Fibroblast of lung (primary cell): Measurements from ENCODE around the gene TNK1. TPM values are rescaled to one million over a fixed set of nuclear protein-coding genes. Genes with fewer than 3 reads are reported as not detected.

Experiments used
- DNase-seq, 2 donors: peaks; one replicate each; pipeline versions ENCODE4 v3.0.0 to v3.0.0-alpha.2; 2010; ENCODE audit warnings: low read depth in 2 of 2
- H2AFZ ChIP-seq: 2 replicates; pipeline ENCODE4 v1.5.1; 2012; ENCODE audit warnings: low read length, control low read depth, inconsistent platforms
- H3K27ac ChIP-seq: 2 replicates; pipeline ENCODE4 v1.5.1; 2011; ENCODE audit warnings: low read length, control low read depth; ENCODE audit not compliant: insufficient read depth
- H3K27me3 ChIP-seq: 2 replicates; pipeline ENCODE4 v1.5.1; 2011; ENCODE audit warnings: mild to moderate bottlenecking, low read length; ENCODE audit not compliant: control insufficient read depth, insufficient read depth
- H3K36me3 ChIP-seq: 2 replicates; pipeline ENCODE4 v1.5.1; 2011; ENCODE audit warnings: low read length; ENCODE audit not compliant: control insufficient read depth, insufficient read depth
- H3K4me1 ChIP-seq: 2 replicates; pipeline ENCODE4 v1.5.1; 2011; ENCODE audit warnings: low read length; ENCODE audit not compliant: control insufficient read depth, insufficient read depth; ENCODE audit errors: extremely low read depth
- H3K4me2 ChIP-seq: 2 replicates; pipeline ENCODE4 v1.5.1; 2011; ENCODE audit warnings: low read length, control low read depth; ENCODE audit not compliant: insufficient read depth; ENCODE audit errors: extremely low read depth
- H3K4me3 ChIP-seq, 4 experiments: fragments of 200-600 bp in 1 of 4; sonication (generic) in 1 of 4; replicated peaks in 1 of 4; 2 replicates each; pipeline ENCODE4 v1.5.1; 2011 to 2016; ENCODE audit warnings: low read length in 4 of 4, low read depth in 3 of 4, mild to moderate bottlenecking in 3 of 4, control low read depth in 2 of 4, inconsistent platforms in 1 of 4, mixed read lengths in 1 of 4; ENCODE audit not compliant: insufficient read depth in 1 of 4; ENCODE audit errors: control extremely low read depth in 1 of 4
- H3K79me2 ChIP-seq: 2 replicates; pipeline ENCODE4 v1.5.1; 2012; ENCODE audit warnings: mild to moderate bottlenecking, low read length, inconsistent platforms; ENCODE audit not compliant: control insufficient read depth, insufficient read depth
- H3K9ac ChIP-seq: 2 replicates; pipeline ENCODE4 v1.5.1; 2011; ENCODE audit warnings: mild to moderate bottlenecking, low read length, control low read depth; ENCODE audit not compliant: insufficient read depth
- H3K9me3 ChIP-seq: 2 replicates; pipeline ENCODE4 v1.5.1; 2012; ENCODE audit warnings: low read depth, low read length; ENCODE audit not compliant: control insufficient read depth, insufficient read depth
- H4K20me1 ChIP-seq: 2 replicates; pipeline ENCODE4 v1.5.1; 2011; ENCODE audit warnings: low read length; ENCODE audit not compliant: control insufficient read depth, insufficient read depth; ENCODE audit errors: extremely low read depth
- EZH2 ChIP-seq: IDR thresholded peaks from 2 replicates; pipeline ENCODE4 v1.5.1; 2012; ENCODE audit warnings: low read length, control low read depth, mild to moderate bottlenecking; ENCODE audit errors: missing control alignments
- polyA plus RNA-seq, 2 donors: library from polyadenylated mRNA; depleted of rRNA in 1 of 2; stranded (reverse) in 1 of 2; unstranded in 1 of 2; fragments of >200 nt; gene quantifications; 2 replicates each; pipeline ENCODE4 v1.2.1, GENCODE V29; 2011 to 2012; ENCODE audit warnings: missing spikeins in 1 of 2
- total RNA-seq: library from RNA; depleted of rRNA; stranded (reverse); fragments of >200 nt; gene quantifications from 2 replicates; pipeline ENCODE4 v1.2.1, GENCODE V29; 2014
- TF ChIP-seq, protein P1 (sequence below), 2 donors: IDR thresholded peaks in 1 of 2; conservative IDR thresholded peaks in 1 of 2; 1 replicate in 1 of 2; 2 replicates in 1 of 2; pipeline ENCODE4 v1.5.1; 2011 to 2012; ENCODE audit warnings: low read length in 2 of 2, control low read depth in 1 of 2, inconsistent platforms in 1 of 2, low read depth in 1 of 2, mild to moderate bottlenecking in 1 of 2

The TNK1 gene
- total and polyA plus RNA-seq, 2 donors (not counting 1 experiment from before 2014, with no cell fraction given): 0.15 to 0.66 TPM

DNA sequence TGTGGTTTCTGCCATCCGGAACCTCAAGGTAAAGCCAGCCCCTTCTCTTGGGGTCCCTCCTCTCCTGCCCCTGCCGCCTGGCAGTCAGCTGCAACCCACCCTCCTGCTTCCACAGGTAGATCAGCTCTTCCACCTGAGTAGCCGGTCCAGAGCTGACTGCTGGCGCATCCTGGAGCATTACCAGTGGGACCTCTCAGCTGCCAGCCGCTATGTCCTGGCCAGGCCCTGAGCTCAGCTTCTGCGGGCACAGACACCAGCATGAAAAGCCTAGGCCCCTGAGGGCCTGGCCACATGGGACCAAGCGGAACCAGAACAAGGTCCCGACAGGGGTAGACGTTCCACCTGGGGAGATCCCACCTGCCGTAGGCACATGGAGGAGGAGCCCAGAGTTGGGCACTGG lies 8.0 kb downstream of the TNK1 start:
- no peaks in the 10 kb centered on the region for H3K27me3 ChIP-seq
- H3K36me3 ChIP-seq: peaks cover 15% of the 10 kb centered on the region
- peaks cover under 1% of the 10 kb centered on the region for H3K4me1 ChIP-seq
- TF ChIP-seq EZH2: no peak
- TF ChIP-seq, protein P1, sequence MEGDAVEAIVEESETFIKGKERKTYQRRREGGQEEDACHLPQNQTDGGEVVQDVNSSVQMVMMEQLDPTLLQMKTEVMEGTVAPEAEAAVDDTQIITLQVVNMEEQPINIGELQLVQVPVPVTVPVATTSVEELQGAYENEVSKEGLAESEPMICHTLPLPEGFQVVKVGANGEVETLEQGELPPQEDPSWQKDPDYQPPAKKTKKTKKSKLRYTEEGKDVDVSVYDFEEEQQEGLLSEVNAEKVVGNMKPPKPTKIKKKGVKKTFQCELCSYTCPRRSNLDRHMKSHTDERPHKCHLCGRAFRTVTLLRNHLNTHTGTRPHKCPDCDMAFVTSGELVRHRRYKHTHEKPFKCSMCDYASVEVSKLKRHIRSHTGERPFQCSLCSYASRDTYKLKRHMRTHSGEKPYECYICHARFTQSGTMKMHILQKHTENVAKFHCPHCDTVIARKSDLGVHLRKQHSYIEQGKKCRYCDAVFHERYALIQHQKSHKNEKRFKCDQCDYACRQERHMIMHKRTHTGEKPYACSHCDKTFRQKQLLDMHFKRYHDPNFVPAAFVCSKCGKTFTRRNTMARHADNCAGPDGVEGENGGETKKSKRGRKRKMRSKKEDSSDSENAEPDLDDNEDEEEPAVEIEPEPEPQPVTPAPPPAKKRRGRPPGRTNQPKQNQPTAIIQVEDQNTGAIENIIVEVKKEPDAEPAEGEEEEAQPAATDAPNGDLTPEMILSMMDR (conservative IDR thresholded peaks at IDR 0.05 in 1 of 2, IDR thresholded peaks at IDR 0.05 in 1 of 2; ENCODE audit: low read depth in 1 of 2, low read length in 2 of 2): no peak
- H3K9me3 ChIP-seq: no peaks in the 10 kb centered on the region
- DNase-seq: no peak
- H3K9ac ChIP-seq: no peak overlapping the region
- no peak overlapping the region for H3K27ac ChIP-seq
- no peak overlapping the region for H2AFZ ChIP-seq
- H3K4me2 ChIP-seq: no peak overlapping the region
- H3K79me2 ChIP-seq: no peaks in the 10 kb centered on the region
- no peak overlapping the region for H3K4me3 ChIP-seq
- no peaks in the 10 kb centered on the region for H4K20me1 ChIP-seq

DNA sequence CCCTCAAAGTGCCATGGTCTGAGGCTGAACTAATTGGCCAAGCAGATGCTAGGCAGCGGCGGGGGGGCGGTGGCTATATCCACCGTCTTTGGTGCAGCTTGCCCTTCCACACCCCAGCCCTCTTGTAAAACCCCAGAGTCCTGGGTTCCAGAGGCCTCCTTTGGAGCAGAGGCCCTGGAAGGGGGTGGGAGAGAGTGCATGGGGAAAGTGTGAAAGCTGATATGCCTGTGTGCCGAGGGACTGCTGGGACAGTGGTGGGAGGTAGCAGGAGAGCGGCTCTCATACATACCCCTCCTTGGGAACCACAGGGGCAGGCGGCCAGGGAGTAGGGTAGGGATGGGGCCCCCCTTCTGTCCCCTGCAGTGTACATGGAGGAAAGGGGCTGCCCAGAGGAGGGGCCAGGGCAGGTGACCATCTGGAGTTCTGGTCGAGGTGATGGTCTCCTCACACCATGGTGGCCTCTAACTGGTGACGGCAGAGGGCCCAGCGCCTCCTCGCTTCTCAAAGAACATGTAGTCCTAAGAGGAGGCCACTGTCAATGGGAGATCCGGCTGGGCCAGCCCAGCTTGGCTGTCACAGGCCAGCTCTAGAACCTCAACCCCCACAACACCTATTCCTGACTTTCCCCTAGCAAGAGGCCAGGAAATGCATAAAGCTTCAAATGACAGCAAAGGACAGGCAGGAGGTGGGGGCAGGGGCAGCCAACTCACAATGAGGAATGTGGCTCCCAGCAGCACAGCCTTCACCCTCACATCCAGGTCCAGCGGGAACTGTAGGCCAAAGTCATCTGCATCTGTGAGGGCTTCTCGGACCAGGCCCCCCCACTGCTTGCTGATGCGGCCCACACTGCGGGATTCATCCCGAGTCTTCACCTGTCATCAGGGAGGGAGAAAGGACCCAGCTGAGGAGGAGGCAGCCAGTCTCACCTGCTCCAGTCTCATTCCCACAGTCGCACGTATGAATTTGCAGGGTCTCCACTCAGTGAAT lies 9.3 kb downstream of the TNK1 start:
- Histone ChIP-seq H2AFZ (no peak overlapping the region), H3K79me2 (no peaks in the 10 kb centered on the region), H3K27ac (no peak overlapping the region), H3K4me2 (no peak overlapping the region), H4K20me1 (no peaks in the 10 kb centered on the region), H3K4me1 (peaks cover 3% of the 10 kb centered on the region), H3K9me3 (no peaks in the 10 kb centered on the region), H3K4me3 (no peak overlapping the region), H3K9ac (no peak overlapping the region), H3K36me3 (peaks cover 15% of the 10 kb centered on the region), H3K27me3 (no peaks in the 10 kb centered on the region)
- TF ChIP-seq EZH2: no peak
- TF ChIP-seq, protein P1 (conservative IDR thresholded peaks at IDR 0.05 in 1 of 2, IDR thresholded peaks at IDR 0.05 in 1 of 2; ENCODE audit: low read depth in 1 of 2, low read length in 2 of 2): no peak
- no peak for DNase-seq

DNA sequence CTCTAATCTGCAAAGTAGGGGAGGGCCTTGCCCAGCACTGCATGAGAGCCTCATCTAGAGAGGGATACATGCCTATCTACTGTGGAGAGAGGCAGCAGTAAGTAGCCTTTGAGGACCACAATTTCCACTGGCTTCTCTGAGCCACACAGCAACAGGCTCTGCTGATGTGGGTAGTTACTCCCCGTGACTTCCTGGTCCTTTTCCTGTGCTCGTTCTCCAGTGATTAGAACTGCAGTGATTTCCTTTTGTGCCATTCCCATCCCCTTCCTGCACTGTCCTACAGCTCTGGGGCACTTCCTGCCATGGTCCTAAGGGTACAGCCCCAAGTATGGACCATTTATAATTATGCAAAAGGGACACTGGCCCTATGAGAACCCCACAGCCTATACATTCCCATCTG lies 10.4 kb downstream of the TNK1 start:
- H3K27ac ChIP-seq: no peak overlapping the region
- H3K27me3 ChIP-seq: no peaks in the 10 kb centered on the region
- no peak for TF ChIP-seq EZH2
- TF ChIP-seq, protein P1 (conservative IDR thresholded peaks at IDR 0.05 in 1 of 2, IDR thresholded peaks at IDR 0.05 in 1 of 2; ENCODE audit: low read depth in 1 of 2, low read length in 2 of 2): no peak
- H2AFZ ChIP-seq: no peak overlapping the region
- H3K4me1 ChIP-seq: peaks cover 3% of the 10 kb centered on the region
- no peak for DNase-seq
- no peaks in the 10 kb centered on the region for H3K9me3 ChIP-seq
- H3K36me3 ChIP-seq: peaks cover 15% of the 10 kb centered on the region
- H3K4me2 ChIP-seq: no peak overlapping the region
- H3K79me2 ChIP-seq: no peaks in the 10 kb centered on the region
- H3K9ac ChIP-seq: no peak overlapping the region
- H4K20me1 ChIP-seq: no peaks in the 10 kb centered on the region
- H3K4me3 ChIP-seq: no peak overlapping the region
